T-helper 17 cell (primary cell): ENCODE measurements around the gene MYO5C. TPM values are rescaled to one million over a fixed set of nuclear protein-coding genes. Genes with fewer than 3 reads are reported as not detected.

Experiments used
- ATAC-seq: fragments of 150-1000 bp; cut with Tn5 transposase; 2 replicates; pipeline ENCODE4 v1.10.0; 2021; ENCODE audit warnings: mild to moderate bottlenecking, moderate library complexity
- DNase-seq, 3 donors: peaks; one replicate each; pipeline versions ENCODE4 v3.0.0 to v3.0.0-alpha.2; 2020 to 2021
- H3K9me3 ChIP-seq: one replicate; pipeline ENCODE4 v1.7.0; 2013; ENCODE audit warnings: low read length, mild to moderate bottlenecking; ENCODE audit not compliant: control insufficient read depth, poor library complexity, severe bottlenecking
- H3K27ac Mint-ChIP-seq: one replicate; pipeline ENCODE4 v1.8.0; 2022; ENCODE audit warnings: mild to moderate bottlenecking, moderate library complexity, mixed read lengths
- H3K27me3 Mint-ChIP-seq: one replicate; pipeline ENCODE4 v1.8.0; 2022; ENCODE audit warnings: mixed read lengths
- H3K36me3 Mint-ChIP-seq: one replicate; pipeline ENCODE4 v1.8.0; 2022; ENCODE audit warnings: low read depth, mixed read lengths
- H3K4me1 Mint-ChIP-seq: one replicate; pipeline ENCODE4 v1.8.0; 2022; ENCODE audit warnings: mild to moderate bottlenecking, mixed read lengths
- H3K4me3 Mint-ChIP-seq: one replicate; pipeline ENCODE4 v1.8.0; 2022; ENCODE audit warnings: mild to moderate bottlenecking, moderate library complexity, mixed read lengths
- total RNA-seq, 4 donors: library from RNA in 2 of 4; stranded (reverse) in 2 of 4; gene quantifications; one replicate each; pipeline ENCODE4 v1.2.3 and lab custom pipeline; 2022 to 2026

Gene MYO5C
- total RNA-seq, 2 donors from 2014 or later, result 1.5 to 3.3 TPM

- Mint-ChIP-seq H3K4me1 (peaks cover 2% of the 10 kb centered on the region), H3K36me3 (peaks cover 7% of the 10 kb centered on the region), H3K27ac (no peak overlapping the region), H3K27me3 (no peaks in the 10 kb centered on the region), H3K4me3 (no peak overlapping the region)
- no peaks in the 10 kb centered on the region for H3K9me3 ChIP-seq
- ATAC-seq (no peak), DNase-seq (no peak)
Observed at GRCh38 chr15:52159645-52160044, 136.0 kb downstream of the MYO5C start.

GRCh38 chr15:52158084-52158765 is 137.4 kb downstream of the MYO5C start:
- Mint-ChIP-seq H3K4me3 (no peak overlapping the region), H3K36me3 (peaks cover 7% of the 10 kb centered on the region), H3K27me3 (no peaks in the 10 kb centered on the region), H3K4me1 (peaks cover 5% of the 10 kb centered on the region), H3K27ac (no peak overlapping the region)
- ATAC-seq (no peak), DNase-seq (no peak)
- no peaks in the 10 kb centered on the region for H3K9me3 ChIP-seq

- ATAC-seq (no peak), DNase-seq (no peak)
- Mint-ChIP-seq H3K36me3 (peaks cover 6% of the 10 kb centered on the region), H3K27me3 (no peaks in the 10 kb centered on the region), H3K27ac (no peak overlapping the region), H3K4me1 (peaks cover 5% of the 10 kb centered on the region), H3K4me3 (no peak overlapping the region)
- no peaks in the 10 kb centered on the region for H3K9me3 ChIP-seq
Observed at GRCh38 chr15:52155878-52156277, 139.7 kb downstream of the MYO5C start.

- peaks cover 6% of the 10 kb centered on the region for H3K36me3 Mint-ChIP-seq
- DNase-seq (no peak), ATAC-seq (no peak)
- H3K27me3 Mint-ChIP-seq, result no peaks in the 10 kb centered on the region
- H3K9me3 ChIP-seq, result no peaks in the 10 kb centered on the region
- H3K4me3 Mint-ChIP-seq, result no peak overlapping the region
- H3K4me1 Mint-ChIP-seq, result peaks cover 5% of the 10 kb centered on the region
- H3K27ac Mint-ChIP-seq, result no peak overlapping the region
Observed at GRCh38 chr15:52154896-52155865, 140.4 kb downstream of the MYO5C start.

- peaks cover 5% of the 10 kb centered on the region for H3K4me1 Mint-ChIP-seq
- peak overlapping the region; percentile 76 for H3K27ac Mint-ChIP-seq
- H3K27me3 Mint-ChIP-seq, result no peaks in the 10 kb centered on the region
- DNase-seq, result no peak
- no peaks in the 10 kb centered on the region for H3K9me3 ChIP-seq
- H3K36me3 Mint-ChIP-seq, result peaks cover 6% of the 10 kb centered on the region
- ATAC-seq, result no peak
- no peak overlapping the region for H3K4me3 Mint-ChIP-seq
Observed at GRCh38 chr15:52153900-52154895, 141.4 kb downstream of the MYO5C start.

GRCh38 chr15:52151353-52151752 is 144.3 kb downstream of the MYO5C start:
- ATAC-seq (no peak), DNase-seq (no peak)
- no peaks in the 10 kb centered on the region for H3K27me3 Mint-ChIP-seq
- no peaks in the 10 kb centered on the region for H3K9me3 ChIP-seq
- no peak overlapping the region for H3K4me3 Mint-ChIP-seq
- peaks cover 2% of the 10 kb centered on the region for H3K36me3 Mint-ChIP-seq
- no peak overlapping the region for H3K27ac Mint-ChIP-seq
- peaks cover 5% of the 10 kb centered on the region for H3K4me1 Mint-ChIP-seq

- ATAC-seq (no peak), DNase-seq (no peak)
- H3K9me3 ChIP-seq, result no peaks in the 10 kb centered on the region
- Mint-ChIP-seq H3K27ac (no peak overlapping the region), H3K27me3 (no peaks in the 10 kb centered on the region), H3K4me1 (peaks cover 5% of the 10 kb centered on the region), H3K4me3 (no peak overlapping the region), H3K36me3 (no peaks in the 10 kb centered on the region)
Observed at GRCh38 chr15:52150871-52151270, 144.7 kb downstream of the MYO5C start.

GRCh38 chr15:52150043-52150825 is 145.4 kb downstream of the MYO5C start:
- Mint-ChIP-seq H3K36me3 (no peaks in the 10 kb centered on the region), H3K4me1 (peaks cover 5% of the 10 kb centered on the region), H3K27me3 (no peaks in the 10 kb centered on the region), H3K4me3 (no peak overlapping the region), H3K27ac (peak overlapping the region; percentile 24)
- H3K9me3 ChIP-seq, result no peaks in the 10 kb centered on the region
- DNase-seq, result no peak
- no peak for ATAC-seq

GRCh38 chr15:52148403-52148802 is 147.2 kb downstream of the MYO5C start:
- H3K27ac Mint-ChIP-seq, result no peak overlapping the region
- no peaks in the 10 kb centered on the region for H3K27me3 Mint-ChIP-seq
- no peaks in the 10 kb centered on the region for H3K4me1 Mint-ChIP-seq
- ATAC-seq, result no peak
- H3K36me3 Mint-ChIP-seq, result no peaks in the 10 kb centered on the region
- no peak overlapping the region for H3K4me3 Mint-ChIP-seq
- H3K9me3 ChIP-seq, result no peaks in the 10 kb centered on the region
- DNase-seq, result no peak

- no peaks in the 10 kb centered on the region for H3K9me3 ChIP-seq
- no peaks in the 10 kb centered on the region for H3K4me1 Mint-ChIP-seq
- no peak overlapping the region for H3K27ac Mint-ChIP-seq
- H3K4me3 Mint-ChIP-seq, result no peak overlapping the region
- H3K36me3 Mint-ChIP-seq, result peaks cover 3% of the 10 kb centered on the region
- no peak for DNase-seq
- H3K27me3 Mint-ChIP-seq, result no peaks in the 10 kb centered on the region
- no peak for ATAC-seq
Observed at GRCh38 chr15:52146776-52147175, 148.8 kb downstream of the MYO5C start.

GRCh38 chr15:52146261-52146660 is 149.3 kb downstream of the MYO5C start:
- peaks cover 6% of the 10 kb centered on the region for H3K36me3 Mint-ChIP-seq
- DNase-seq, result no peak
- no peaks in the 10 kb centered on the region for H3K27me3 Mint-ChIP-seq
- H3K27ac Mint-ChIP-seq, result no peak overlapping the region
- no peak for ATAC-seq
- H3K4me3 Mint-ChIP-seq, result no peak overlapping the region
- no peaks in the 10 kb centered on the region for H3K9me3 ChIP-seq
- H3K4me1 Mint-ChIP-seq, result peaks cover 3% of the 10 kb centered on the region

- DNase-seq, result no peak
- peaks cover 8% of the 10 kb centered on the region for H3K36me3 Mint-ChIP-seq
- ATAC-seq, result no peak
- H3K4me3 Mint-ChIP-seq, result no peak overlapping the region
- H3K27me3 Mint-ChIP-seq, result no peaks in the 10 kb centered on the region
- H3K27ac Mint-ChIP-seq, result no peak overlapping the region
- no peaks in the 10 kb centered on the region for H3K9me3 ChIP-seq
- H3K4me1 Mint-ChIP-seq, result peaks cover 5% of the 10 kb centered on the region
Observed at GRCh38 chr15:52144656-52145178, 150.9 kb downstream of the MYO5C start.
